ENCODE data around the gene FGD5.
A peak's percentile ranks its signal among the peaks of the same experiment; 100 is the strongest.

FGD5 gene

DNA sequence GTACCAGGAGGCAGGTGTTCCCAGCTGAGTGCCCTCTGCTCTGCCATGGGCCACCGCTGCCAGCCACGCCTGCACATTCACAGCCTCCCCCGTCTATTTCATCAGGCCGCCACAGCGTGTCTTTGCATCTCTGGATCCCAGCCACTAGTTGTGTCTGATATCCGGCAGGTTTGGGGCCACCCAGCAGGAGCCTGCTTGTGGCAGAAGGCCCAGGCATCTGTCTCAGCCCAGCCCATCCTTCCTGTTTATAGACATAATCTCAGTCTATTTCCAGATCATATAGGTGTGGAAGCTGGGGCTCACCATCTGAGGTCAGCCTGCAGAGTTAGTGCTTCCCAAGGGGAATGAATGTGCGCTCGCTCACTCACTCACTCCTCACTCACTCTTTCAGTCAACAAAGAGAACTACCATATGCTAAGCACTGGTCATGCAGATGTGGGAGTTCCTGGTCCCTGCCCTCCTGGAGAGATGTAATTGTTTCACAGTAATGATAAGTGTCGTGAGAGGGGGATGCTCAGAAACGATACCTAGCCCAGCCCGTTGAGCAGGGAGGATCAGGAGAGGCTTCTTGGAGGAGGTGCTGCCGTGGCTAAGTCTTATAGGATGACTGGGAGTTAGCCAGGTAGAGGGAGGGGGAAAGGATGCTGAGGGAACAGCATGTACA, 60.6 kb downstream of the FGD5 start:
- no peak for TF ChIP-seq ZFX (IDR thresholded peaks at IDR 0.05; ENCODE audit: borderline replicate concordance)
- TF ChIP-seq, protein P1, sequence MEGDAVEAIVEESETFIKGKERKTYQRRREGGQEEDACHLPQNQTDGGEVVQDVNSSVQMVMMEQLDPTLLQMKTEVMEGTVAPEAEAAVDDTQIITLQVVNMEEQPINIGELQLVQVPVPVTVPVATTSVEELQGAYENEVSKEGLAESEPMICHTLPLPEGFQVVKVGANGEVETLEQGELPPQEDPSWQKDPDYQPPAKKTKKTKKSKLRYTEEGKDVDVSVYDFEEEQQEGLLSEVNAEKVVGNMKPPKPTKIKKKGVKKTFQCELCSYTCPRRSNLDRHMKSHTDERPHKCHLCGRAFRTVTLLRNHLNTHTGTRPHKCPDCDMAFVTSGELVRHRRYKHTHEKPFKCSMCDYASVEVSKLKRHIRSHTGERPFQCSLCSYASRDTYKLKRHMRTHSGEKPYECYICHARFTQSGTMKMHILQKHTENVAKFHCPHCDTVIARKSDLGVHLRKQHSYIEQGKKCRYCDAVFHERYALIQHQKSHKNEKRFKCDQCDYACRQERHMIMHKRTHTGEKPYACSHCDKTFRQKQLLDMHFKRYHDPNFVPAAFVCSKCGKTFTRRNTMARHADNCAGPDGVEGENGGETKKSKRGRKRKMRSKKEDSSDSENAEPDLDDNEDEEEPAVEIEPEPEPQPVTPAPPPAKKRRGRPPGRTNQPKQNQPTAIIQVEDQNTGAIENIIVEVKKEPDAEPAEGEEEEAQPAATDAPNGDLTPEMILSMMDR (IDR thresholded peaks at IDR 0.05) = no peak
- H3K27ac ChIP-seq = no peak overlapping the region

DNA sequence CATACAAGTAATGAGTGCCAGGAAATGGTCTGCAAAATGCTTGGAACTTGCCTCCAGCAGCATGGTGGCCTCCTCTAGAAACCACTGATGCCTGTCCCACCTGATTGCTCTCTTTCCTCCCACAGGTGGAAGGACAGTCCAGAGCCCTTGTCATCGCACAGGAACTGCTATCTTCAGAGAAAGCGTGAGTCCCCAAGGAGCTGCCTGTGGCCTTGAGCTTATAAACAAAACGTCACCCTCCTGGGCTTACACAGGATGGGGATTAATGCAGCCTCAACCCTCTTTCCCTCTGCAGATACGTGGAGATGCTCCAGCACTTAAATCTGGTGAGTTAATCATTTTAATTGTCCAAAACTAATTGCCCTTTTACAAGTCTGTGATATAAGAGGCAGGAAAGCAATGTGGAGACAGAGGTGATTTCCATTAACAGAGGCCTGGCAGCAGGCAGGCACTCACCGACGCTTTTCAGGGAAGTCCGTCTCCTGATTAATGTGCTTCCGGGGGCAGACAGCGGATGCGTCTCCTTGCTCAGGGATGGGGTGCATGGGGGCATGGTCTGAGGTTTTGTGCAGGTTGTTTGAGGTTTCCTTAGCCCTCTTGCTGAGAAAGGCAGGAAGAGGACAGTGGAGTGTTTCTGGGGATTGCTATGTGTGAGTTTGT, 61.8 kb downstream of the FGD5 start:
- H3K27ac ChIP-seq = no peak overlapping the region

GRCh38 chr3:14883226-14883625, 64.5 kb downstream of the FGD5 start:
- TF ChIP-seq ZFX (IDR thresholded peaks at IDR 0.05; ENCODE audit: borderline replicate concordance) = no peak
- TF ChIP-seq, protein P1 (IDR thresholded peaks at IDR 0.05) = no peak

More for the DNA sequence above, 61.8 kb downstream of the FGD5 start:
- no peak for TF ChIP-seq ZFX (IDR thresholded peaks at IDR 0.05; ENCODE audit: borderline replicate concordance)
- TF ChIP-seq, protein P1 (IDR thresholded peaks at IDR 0.05) = no peak

DNA sequence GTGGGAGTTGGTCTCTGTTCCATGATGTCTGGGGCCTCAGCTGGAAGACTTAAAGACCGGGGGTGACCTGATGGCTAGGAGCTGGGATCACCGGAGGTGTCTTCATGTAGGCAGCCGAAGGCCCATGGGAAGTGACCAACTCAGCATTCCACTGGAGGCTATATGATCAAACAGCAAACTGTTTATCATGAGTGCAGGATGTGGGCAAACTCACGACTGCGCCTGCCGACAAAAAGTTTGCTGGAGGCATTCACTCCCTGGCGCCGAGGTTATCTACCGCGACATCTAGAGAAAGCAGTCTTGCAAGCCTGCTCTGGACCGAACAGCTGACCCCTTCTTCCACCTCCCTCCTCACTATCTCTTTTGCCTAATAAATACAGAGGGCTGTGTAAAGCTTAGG, 65.9 kb downstream of the FGD5 start:
- no peak for TF ChIP-seq ZFX (IDR thresholded peaks at IDR 0.05; ENCODE audit: borderline replicate concordance)
- TF ChIP-seq, protein P1 (IDR thresholded peaks at IDR 0.05) = no peak
- H3K27ac ChIP-seq = peak overlapping the region; percentile 72

More at GRCh38 chr3:14883226-14883625, 64.5 kb downstream of the FGD5 start:
- H3K27ac ChIP-seq = peak overlapping the region; percentile 72

DNA sequence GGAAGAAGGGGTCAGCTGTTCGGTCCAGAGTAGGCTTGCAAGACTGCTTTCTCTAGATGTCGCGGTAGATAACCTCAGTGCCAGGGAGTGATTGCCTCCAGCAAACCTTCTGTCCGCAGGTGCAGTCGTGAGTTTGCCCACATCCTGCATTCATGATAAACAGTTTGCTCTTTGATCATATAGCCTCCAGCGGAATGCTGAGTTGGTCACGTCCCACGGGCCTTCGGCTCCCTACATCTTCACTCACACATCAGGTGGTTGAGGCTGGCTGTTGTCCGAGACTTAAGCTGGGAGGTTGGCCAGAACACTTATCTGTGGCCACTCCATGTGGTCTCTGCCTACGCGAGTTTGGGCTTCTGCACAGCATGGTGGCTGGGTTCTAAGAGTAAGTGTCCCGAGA, 66.5 kb downstream of the FGD5 start:
- H3K27ac ChIP-seq = peak overlapping the region; percentile 72
- TF ChIP-seq, protein P1 (IDR thresholded peaks at IDR 0.05) = no peak
- TF ChIP-seq ZFX (IDR thresholded peaks at IDR 0.05; ENCODE audit: borderline replicate concordance) = no peak

DNA sequence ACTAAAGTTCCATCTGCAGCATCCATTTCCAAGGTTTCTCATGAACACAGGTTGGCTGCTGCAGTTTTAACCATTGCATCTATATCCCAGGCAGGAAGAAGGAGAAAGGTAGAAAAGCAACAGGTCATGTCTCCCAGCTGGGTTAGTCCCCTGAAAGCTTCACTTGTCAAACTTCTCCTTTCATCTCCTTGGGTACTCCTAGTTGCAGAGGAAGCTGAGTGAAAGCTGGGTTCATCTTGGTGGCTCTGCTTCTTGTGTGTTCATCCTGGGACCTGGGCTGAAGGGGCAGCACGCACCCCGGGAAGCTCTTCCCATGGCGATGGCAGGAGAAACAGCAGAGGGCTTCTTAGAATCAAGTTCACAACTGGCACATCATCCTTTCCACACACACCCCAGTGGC, 67.3 kb downstream of the FGD5 start:
- peak overlapping the region; percentile 72 for H3K27ac ChIP-seq
- TF ChIP-seq ZFX (IDR thresholded peaks at IDR 0.05; ENCODE audit: borderline replicate concordance) = no peak
- TF ChIP-seq, protein P1 (IDR thresholded peaks at IDR 0.05) = no peak

- TF ChIP-seq ZFX (IDR thresholded peaks at IDR 0.05; ENCODE audit: borderline replicate concordance) = no peak
- TF ChIP-seq, protein P1 (IDR thresholded peaks at IDR 0.05) = no peak
- no peak overlapping the region for H3K27ac ChIP-seq
Observed at GRCh38 chr3:14889205-14889604, 70.4 kb downstream of the FGD5 start.
